Activated T-cell treated with anti-CD3 and anti-CD28 coated beads, Interleukin-2, amount 50 U/mL, for 4 hours (primary cell): ENCODE results near the gene FOLH1. TPM values are rescaled to one million over a fixed set of nuclear protein-coding genes. Genes with fewer than 3 reads are reported as not detected.
"Not testable (repeated sequence)": the region's sequence is repeated elsewhere in the genome, so short reads cannot be mapped to it uniquely, and the experiment has no call there.

ENCODE experiments used
- ATAC-seq, 2 donors: fragments of 200-7000 bp; cut with Tn5 transposase; one replicate each; pipeline ENCODE4 v1.10.0; 2021
- DNase-seq: peaks from one replicate; pipeline ENCODE4 v3.0.0-alpha.2; 2020
- H3K27me3 Mint-ChIP-seq: one replicate; pipeline ENCODE4 v1.8.0; 2021; ENCODE audit warnings: low read depth, mixed read lengths
- H3K36me3 Mint-ChIP-seq: one replicate; pipeline ENCODE4 v1.8.0; 2022; ENCODE audit warnings: mixed read lengths; ENCODE audit not compliant: insufficient read depth
- H3K4me1 Mint-ChIP-seq: one replicate; pipeline ENCODE4 v1.8.0; 2021; ENCODE audit warnings: low read depth, mixed read lengths
- H3K4me3 Mint-ChIP-seq: one replicate; pipeline ENCODE4 v1.8.0; 2021; ENCODE audit warnings: mild to moderate bottlenecking, moderate library complexity, mixed read lengths
- H3K9me3 Mint-ChIP-seq: one replicate; pipeline ENCODE4 v1.8.0; 2021; ENCODE audit warnings: mixed read lengths
- total RNA-seq, 3 donors: library from RNA; stranded (reverse); gene quantifications; one replicate each; pipeline ENCODE4 v1.2.1, GENCODE V29; 2021

Gene FOLH1
- total RNA-seq, 3 donors from 2014 or later = not detected

DNA sequence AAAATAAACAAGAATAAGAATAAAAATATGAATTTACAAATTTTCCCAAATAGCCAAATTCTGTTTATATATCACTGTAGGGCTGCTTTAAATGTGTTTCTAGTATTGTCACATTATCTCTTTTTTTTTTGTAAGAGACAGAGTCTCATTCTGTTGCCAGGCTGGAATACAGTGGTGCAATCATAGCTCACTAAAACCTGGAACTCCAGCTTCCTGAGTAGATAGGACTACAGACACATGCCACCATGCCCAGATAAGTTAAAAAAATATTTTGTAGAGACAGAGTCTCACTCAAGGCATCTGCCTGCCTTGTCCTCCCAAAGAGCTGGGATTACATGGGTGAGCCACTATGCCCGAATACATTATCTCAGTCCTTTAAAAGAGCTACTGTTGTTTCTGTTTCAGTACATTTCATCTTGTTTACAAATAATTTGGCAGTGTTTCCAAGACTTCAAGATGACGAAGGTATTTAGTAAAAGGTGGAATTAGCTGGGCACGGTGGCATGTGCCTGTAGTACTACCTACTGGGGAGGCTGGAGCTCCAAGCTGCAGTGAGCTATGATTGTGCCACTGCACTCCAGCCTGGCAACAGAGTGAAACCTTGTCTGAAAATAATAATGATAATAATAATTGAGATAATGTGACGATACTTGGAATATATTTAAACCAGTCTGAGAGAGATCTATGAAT, 6.0 kb downstream of the FOLH1 start:
- Mint-ChIP-seq H3K27me3 (peaks cover 9% of the 10 kb centered on the region), H3K4me3 (no peak overlapping the region), H3K36me3 (no peaks in the 10 kb centered on the region), H3K4me1 (peaks cover 2% of the 10 kb centered on the region), H3K9me3 (no peaks in the 10 kb centered on the region)
- ATAC-seq = no peak
- no peak for DNase-seq

DNA sequence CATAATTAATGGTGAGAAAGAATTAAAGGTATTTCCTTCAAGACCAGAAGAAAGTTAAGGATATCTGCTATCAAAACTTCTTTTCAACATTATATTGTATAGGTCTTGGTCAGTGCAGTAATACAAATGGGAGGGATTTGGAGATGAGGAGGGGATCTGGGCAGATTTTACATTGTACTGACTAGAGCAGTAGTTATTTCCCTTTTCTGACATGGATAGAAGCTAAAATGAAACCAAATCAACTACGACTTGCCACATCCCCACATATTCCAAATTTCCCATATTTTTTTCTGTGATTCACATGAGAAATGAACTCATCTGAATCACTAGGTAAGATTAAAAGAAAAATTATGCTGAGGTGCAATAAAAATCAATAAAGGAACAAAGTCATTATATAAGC, 11.6 kb downstream of the FOLH1 start:
- H3K27me3 Mint-ChIP-seq, H3K36me3 Mint-ChIP-seq, ATAC-seq, H3K9me3 Mint-ChIP-seq, H3K4me3 Mint-ChIP-seq, DNase-seq, H3K4me1 Mint-ChIP-seq: not testable (repeated sequence)

DNA sequence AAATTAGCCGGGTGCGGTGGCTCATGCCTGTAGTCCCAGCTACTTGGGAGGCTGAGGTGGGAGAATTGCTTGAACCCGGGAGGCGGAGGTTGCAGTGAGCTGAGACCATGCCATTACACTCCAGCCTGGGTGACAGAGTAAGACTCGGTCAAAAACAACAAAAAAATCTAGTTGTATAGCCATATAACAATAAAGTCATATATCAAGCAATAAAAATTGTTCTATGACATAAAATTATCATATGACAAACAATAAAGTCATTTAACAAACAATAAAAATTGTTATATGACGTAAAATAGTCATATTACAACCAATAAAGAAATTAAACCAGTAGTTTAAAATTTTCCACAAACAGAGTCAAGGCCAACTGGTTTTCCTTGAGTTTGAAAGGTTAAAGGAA, 12.4 kb downstream of the FOLH1 start:
- H3K9me3 Mint-ChIP-seq, ATAC-seq: not testable (repeated sequence)

DNA sequence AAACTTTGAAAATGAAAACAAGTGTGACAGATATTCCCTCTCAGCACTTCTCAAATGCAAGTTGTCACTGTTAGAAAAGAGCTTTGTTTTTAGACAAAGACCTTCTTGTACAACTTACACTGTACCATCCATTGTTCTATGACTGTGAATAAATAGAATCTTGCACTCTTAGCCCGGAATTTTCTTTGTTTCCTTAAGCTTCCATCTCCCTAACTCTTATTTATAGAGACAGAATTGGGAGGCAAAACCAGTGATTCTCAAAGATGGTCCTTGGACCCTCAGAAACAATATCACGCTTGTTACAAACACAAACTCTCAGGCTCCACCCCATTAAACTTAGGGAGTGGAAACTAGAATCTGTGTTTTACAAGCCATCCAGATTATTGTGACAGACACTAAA, 18.1 kb downstream of the FOLH1 start:
- not testable (repeated sequence) for H3K9me3 Mint-ChIP-seq, H3K36me3 Mint-ChIP-seq, H3K4me3 Mint-ChIP-seq, DNase-seq, H3K4me1 Mint-ChIP-seq, H3K27me3 Mint-ChIP-seq, ATAC-seq

More for the DNA sequence above, 12.4 kb downstream of the FOLH1 start:
- not testable (repeated sequence) for H3K4me3 Mint-ChIP-seq, H3K27me3 Mint-ChIP-seq, H3K4me1 Mint-ChIP-seq, H3K36me3 Mint-ChIP-seq, DNase-seq

DNA sequence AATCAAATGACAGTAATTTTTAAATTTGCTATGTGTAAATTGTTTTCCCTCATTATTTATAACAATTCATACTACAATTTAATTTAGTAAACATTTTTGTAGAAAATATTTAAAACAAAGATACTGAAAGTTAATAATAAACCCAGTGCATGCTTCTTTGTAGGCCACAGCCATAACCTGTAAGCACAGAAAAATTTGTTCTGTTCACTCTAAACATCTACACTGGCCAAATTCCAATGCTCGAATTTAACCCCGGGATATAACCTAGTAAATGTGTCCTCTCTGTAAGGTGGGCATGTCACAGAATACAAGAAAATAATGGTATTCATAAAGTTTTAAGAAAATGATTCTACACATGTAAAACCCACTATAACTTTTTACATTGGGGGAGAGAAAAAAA, 22.2 kb downstream of the FOLH1 start:
- H3K4me1 Mint-ChIP-seq, DNase-seq, H3K36me3 Mint-ChIP-seq, H3K9me3 Mint-ChIP-seq, H3K27me3 Mint-ChIP-seq, ATAC-seq, H3K4me3 Mint-ChIP-seq: not testable (repeated sequence)

DNA sequence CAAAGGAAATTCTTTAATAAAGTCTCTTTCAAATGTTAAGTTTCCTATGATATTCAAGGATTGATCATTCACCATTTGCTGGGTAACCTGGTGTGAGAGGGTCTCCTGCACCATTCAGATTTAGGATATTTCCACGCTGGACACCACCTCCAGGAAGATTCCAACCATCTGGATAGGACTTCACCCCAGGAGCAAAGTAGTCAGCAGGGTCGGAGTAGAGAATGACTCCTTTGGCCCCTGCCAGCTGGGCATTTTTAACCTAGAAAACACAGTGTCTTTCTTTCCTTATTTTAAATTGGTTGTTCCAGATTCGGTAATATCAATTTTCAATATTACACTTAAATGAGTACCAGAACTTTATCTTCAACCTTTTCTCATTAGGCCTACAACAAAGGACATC, 22.8 kb downstream of the FOLH1 start:
- not testable (repeated sequence) for H3K4me3 Mint-ChIP-seq, H3K27me3 Mint-ChIP-seq, H3K36me3 Mint-ChIP-seq, ATAC-seq, H3K4me1 Mint-ChIP-seq, H3K9me3 Mint-ChIP-seq, DNase-seq

DNA sequence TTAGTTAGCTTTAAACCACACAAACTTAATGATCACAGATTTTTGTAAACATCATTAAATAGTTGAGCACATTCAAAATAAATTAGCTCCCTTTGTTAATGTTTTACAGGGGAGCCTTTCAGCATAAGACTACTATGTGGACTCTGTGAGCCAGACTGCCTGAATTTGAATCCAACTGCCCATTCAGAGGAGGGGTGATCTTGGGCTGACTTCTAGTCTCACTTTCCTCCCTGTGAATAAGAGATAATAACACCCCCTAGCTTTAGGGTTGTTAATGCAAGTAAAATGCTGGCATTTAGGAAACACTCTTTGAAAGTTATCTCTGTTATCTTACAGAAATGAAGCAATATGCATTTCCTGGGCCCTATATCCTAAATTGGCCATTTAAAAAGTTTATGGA, 23.6 kb downstream of the FOLH1 start:
- H3K27me3 Mint-ChIP-seq, H3K4me3 Mint-ChIP-seq, DNase-seq, H3K36me3 Mint-ChIP-seq, H3K9me3 Mint-ChIP-seq, H3K4me1 Mint-ChIP-seq, ATAC-seq: not testable (repeated sequence)

DNA sequence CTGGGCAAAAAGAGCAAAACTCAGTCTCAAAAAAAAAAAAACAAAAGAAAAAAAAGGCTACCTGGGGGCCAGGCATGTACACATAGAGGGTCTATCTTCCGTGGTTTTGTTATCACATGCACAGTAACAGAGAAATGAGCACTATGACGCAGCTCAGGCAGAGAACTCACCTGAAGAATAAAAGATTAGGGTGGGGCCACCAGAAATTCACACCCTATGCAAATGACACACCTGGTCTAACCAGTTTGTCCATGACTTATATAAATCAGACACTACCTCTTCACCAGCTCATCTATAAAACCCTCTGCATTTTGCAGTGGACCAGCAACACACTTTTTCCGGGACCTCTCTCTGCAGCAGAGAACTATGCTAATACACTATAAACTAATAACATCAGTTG, 30.5 kb downstream of the FOLH1 start:
- H3K4me3 Mint-ChIP-seq, DNase-seq, H3K27me3 Mint-ChIP-seq, H3K36me3 Mint-ChIP-seq, H3K4me1 Mint-ChIP-seq, H3K9me3 Mint-ChIP-seq, ATAC-seq: not testable (repeated sequence)

DNA sequence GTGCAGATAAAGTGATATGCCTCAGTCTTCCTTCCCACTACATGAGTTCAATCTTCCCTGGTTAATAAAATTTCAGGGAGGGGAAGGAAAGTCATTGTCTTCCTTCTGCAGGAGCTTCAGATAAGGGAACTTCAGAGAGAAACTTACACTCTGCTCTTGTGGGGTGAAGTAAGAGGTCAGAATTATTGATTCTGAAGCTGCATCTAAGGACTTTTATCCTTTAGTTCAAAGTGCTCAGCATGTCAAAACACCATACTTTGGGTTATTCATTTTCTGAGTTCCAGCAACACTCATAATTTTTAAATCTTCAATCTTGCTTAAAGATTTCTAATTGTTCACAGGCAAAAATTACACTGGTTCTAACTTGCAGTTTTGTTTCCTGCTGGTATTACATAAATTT, 33.0 kb downstream of the FOLH1 start:
- DNase-seq, H3K9me3 Mint-ChIP-seq, ATAC-seq, H3K36me3 Mint-ChIP-seq, H3K4me1 Mint-ChIP-seq, H3K27me3 Mint-ChIP-seq, H3K4me3 Mint-ChIP-seq: not testable (repeated sequence)

DNA sequence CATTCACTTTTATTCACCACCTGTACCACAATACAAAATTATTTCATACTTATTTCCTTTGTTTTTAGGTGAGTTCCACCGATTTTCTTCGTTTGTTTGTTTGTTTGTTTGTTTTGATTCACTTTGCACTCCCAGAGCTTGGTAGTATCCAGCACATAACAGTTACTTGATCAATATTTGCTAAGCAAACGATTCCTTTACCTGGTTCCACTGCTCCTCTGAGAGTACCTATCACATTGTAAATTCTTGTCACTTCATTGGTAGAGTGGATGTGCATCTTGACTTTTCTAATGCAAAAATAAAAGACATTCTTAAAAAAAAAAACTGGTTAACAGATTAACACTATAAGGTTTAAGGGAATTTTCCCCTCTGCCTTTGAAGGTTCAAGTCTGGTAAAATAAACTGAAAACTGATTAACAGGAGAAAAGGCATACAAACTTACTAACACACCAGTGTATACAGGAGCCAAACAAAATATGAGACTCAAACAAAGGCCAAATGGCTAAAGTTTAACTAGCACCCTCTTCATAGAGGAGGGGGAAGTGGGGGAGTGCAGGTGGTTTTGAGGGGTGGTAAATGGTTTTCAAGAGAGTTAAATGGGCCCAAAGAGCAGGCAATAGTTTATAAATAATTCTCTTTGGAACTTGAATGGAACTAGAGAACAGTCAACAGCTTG, 33.6 kb downstream of the FOLH1 start:
- not testable (repeated sequence) for H3K9me3 Mint-ChIP-seq, H3K27me3 Mint-ChIP-seq, H3K4me3 Mint-ChIP-seq, H3K36me3 Mint-ChIP-seq, H3K4me1 Mint-ChIP-seq, DNase-seq, ATAC-seq

DNA sequence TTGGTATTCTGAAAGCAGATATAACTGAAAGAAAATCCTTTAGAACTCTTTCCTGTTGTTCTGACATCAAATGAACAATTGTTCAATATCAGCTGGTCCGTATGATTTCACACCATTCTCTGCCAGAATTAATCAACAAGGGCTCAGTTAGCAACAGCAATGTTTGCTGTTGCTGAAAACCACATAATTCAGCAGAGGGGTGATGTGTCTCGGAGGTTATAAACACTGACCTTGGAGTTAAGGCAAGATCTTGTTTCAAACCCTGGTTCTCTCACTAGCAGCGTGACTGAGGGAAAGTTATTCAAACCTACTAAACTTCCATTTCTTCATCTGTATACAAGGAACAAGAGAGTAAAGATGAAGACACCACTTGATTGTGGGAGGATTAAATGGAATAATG, 36.8 kb downstream of the FOLH1 start:
- not testable (repeated sequence) for H3K36me3 Mint-ChIP-seq, H3K9me3 Mint-ChIP-seq

DNA sequence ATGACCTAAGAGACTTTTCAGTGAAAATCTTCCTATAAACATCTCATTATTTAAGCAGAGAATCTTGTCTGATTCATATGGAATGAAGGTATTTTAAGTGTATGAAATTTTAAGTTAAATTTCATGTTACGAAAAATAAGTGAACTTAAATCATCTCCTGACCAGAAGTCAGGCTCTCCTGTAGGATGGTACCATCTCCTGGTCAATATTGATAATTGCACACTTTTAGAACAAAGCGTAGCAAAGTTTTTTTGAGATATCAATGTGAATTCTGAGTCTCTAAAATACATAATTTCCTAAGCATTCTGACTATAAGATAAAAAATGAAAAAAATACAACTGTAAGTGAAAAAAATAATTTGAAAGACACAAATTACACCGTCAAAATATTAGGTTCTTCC, 38.8 kb downstream of the FOLH1 start:
- not testable (repeated sequence) for H3K36me3 Mint-ChIP-seq, H3K4me1 Mint-ChIP-seq, H3K4me3 Mint-ChIP-seq, H3K27me3 Mint-ChIP-seq, DNase-seq, ATAC-seq, H3K9me3 Mint-ChIP-seq

More for the DNA sequence above, 36.8 kb downstream of the FOLH1 start:
- not testable (repeated sequence) for DNase-seq, H3K4me1 Mint-ChIP-seq, ATAC-seq, H3K27me3 Mint-ChIP-seq, H3K4me3 Mint-ChIP-seq

DNA sequence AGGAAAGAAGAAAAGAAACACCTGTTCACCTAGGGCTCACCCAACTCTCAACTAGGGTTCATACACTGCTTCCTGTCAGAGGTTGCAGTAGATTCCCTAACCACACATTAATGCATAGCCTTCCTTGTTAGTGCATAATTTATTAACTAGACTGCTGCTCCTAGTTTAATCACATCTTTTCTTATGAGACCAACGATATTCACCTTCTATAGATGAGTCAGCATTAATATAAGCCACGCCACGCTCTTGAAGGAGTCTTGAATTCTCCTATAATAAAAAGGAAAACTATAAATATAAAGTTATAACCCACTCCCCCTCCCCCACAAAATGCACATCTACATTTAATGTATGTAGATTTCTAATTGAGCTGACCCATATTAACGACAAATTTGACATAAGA, 39.4 kb downstream of the FOLH1 start:
- H3K27me3 Mint-ChIP-seq, H3K4me3 Mint-ChIP-seq: not testable (repeated sequence)

DNA sequence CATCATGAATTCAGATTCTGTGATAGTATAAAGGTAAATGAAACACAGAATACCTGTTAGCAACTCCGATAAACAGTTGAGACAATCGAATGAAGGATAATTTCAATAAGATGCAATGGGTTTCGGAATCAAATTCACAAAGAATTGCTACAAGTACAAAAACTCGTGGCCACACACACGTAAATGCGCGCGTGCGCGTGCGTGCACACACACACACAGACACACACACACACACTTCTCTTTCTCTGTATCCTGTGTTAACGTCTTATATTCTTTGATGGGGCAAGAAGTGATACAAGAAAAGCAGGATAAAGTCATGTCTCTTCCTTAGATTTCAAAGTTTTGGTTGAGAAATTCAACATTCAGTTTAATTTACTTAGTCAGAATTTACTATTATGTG, 57.2 kb downstream of the FOLH1 start:
- no peak for ATAC-seq
- no peaks in the 10 kb centered on the region for H3K27me3 Mint-ChIP-seq
- DNase-seq = no peak
- no peak overlapping the region for H3K4me3 Mint-ChIP-seq
- no peaks in the 10 kb centered on the region for H3K4me1 Mint-ChIP-seq
- H3K36me3 Mint-ChIP-seq = no peaks in the 10 kb centered on the region
- peaks cover 3% of the 10 kb centered on the region for H3K9me3 Mint-ChIP-seq

More for the DNA sequence above, 39.4 kb downstream of the FOLH1 start:
- H3K4me1 Mint-ChIP-seq, DNase-seq, H3K36me3 Mint-ChIP-seq, H3K9me3 Mint-ChIP-seq, ATAC-seq: not testable (repeated sequence)

DNA sequence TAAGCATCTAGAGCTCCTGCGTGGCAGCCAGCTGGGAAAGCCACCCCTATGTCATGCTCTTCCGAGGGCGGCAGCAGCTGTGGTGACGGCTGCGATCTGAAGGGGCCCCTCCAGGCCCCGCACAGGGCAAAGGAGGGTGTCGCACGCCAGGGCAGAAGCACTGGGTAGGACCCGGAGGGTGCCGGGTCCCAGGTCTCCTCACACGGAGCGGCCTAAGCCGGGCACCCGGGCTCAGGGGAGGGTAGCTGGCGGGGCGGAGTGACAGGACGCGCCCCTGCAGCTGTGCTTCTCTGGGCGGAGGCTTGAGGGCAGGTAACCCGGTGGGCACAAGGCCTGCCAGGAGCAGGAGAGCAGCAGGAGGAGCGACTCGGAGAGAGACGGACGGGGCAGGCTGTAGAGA, 106.0 kb downstream of the FOLH1 start:
- not testable (repeated sequence) for ATAC-seq, H3K9me3 Mint-ChIP-seq, H3K27me3 Mint-ChIP-seq, H3K4me3 Mint-ChIP-seq, H3K36me3 Mint-ChIP-seq, DNase-seq, H3K4me1 Mint-ChIP-seq
